GM23338 (cell line): ENCODE measurements around the gene MAPRE2. TPM values are rescaled to one million over a fixed set of nuclear protein-coding genes. Genes with fewer than 3 reads are reported as not detected.

Experiments used
- ATAC-seq: fragments of 200-7000 bp; cut with Tn5 transposase; 3 replicates; pipeline ENCODE4 v1.9.1; 2020
- DNase-seq: peaks from one replicate; pipeline ENCODE4 v3.0.0-alpha.2; 2015; ENCODE audit warnings: low spot score
- H2AFZ ChIP-seq: fragments of 200-600 bp; sonication (generic); 2 replicates; pipeline ENCODE4 v1.8.0; 2016; ENCODE audit warnings: antibody characterized with exemption, mild to moderate bottlenecking, moderate library complexity
- H3F3A ChIP-seq: fragments of 200-600 bp; sonication (generic); replicated peaks from 2 replicates; pipeline ENCODE4 v1.8.0; 2017; ENCODE audit warnings: antibody characterized with exemption, mixed run types, low read depth
- H3K27ac ChIP-seq: fragments of 200-600 bp; sonication (generic); 2 replicates; pipeline ENCODE4 v1.6.1; 2016; ENCODE audit warnings: low read depth
- H3K27me3 ChIP-seq: fragments of 200-600 bp; sonication (generic); 2 replicates; pipeline ENCODE4 v1.8.0; 2016; ENCODE audit warnings: mild to moderate bottlenecking, mixed run types, moderate library complexity; ENCODE audit not compliant: insufficient read depth
- H3K36me3 ChIP-seq: fragments of 200-600 bp; sonication (generic); 2 replicates; pipeline ENCODE4 v1.8.0; 2016; ENCODE audit warnings: mild to moderate bottlenecking; ENCODE audit not compliant: insufficient read depth
- H3K4me1 ChIP-seq: fragments of 200-600 bp; sonication (generic); 2 replicates; pipeline ENCODE4 v1.8.0; 2016; ENCODE audit warnings: mild to moderate bottlenecking, moderate library complexity; ENCODE audit not compliant: insufficient read depth
- H3K4me2 ChIP-seq: fragments of 200-600 bp; sonication (generic); 2 replicates; pipeline ENCODE4 v1.7.1; 2017; ENCODE audit warnings: mixed run types
- H3K4me3 ChIP-seq: fragments of 200-600 bp; sonication (generic); 2 replicates; pipeline ENCODE4 v1.6.1; 2016; ENCODE audit warnings: mixed run types
- H3K79me2 ChIP-seq: fragments of 200-600 bp; sonication (generic); replicated peaks from 2 replicates; pipeline ENCODE4 v1.8.0; 2017; ENCODE audit warnings: mild to moderate bottlenecking; ENCODE audit not compliant: insufficient read depth
- H3K9me2 ChIP-seq: fragments of 200-600 bp; sonication (generic); 2 replicates; pipeline ENCODE4 v1.8.0; 2017; ENCODE audit not compliant: insufficient read depth
- H4K20me1 ChIP-seq: fragments of 200-600 bp; sonication (generic); replicated peaks from 2 replicates; pipeline ENCODE4 v1.8.0; 2017; ENCODE audit warnings: mild to moderate bottlenecking; ENCODE audit not compliant: insufficient read depth
- H3K27ac Mint-ChIP-seq: 2 replicates; pipeline ENCODE4 v1.8.0; 2020; ENCODE audit warnings: inconsistent platforms, mild to moderate bottlenecking, moderate library complexity, mixed read lengths
- H3K27me3 Mint-ChIP-seq: 3 replicates; pipeline ENCODE4 v1.8.0; 2022; ENCODE audit warnings: low read depth, mild to moderate bottlenecking, moderate library complexity, mixed read lengths, inconsistent platforms; ENCODE audit not compliant: insufficient read depth, poor library complexity
- H3K36me3 Mint-ChIP-seq: 3 replicates; pipeline ENCODE4 v1.8.0; 2021; ENCODE audit warnings: low read depth, mild to moderate bottlenecking, inconsistent platforms, moderate library complexity, mixed read lengths
- H3K4me1 Mint-ChIP-seq: 3 replicates; pipeline ENCODE4 v1.8.0; 2020; ENCODE audit warnings: mild to moderate bottlenecking, inconsistent platforms, mixed read lengths
- H3K4me3 Mint-ChIP-seq: 3 replicates; pipeline ENCODE4 v1.8.0; 2021; ENCODE audit warnings: moderate library complexity, mild to moderate bottlenecking, inconsistent platforms, mixed read lengths
- H3K9me3 Mint-ChIP-seq: 3 replicates; pipeline ENCODE4 v1.8.0; 2020; ENCODE audit warnings: moderate library complexity, mild to moderate bottlenecking, inconsistent platforms, mixed read lengths
- CREB1 ChIP-seq: fragments of 250-450 bp; sonication (Bioruptor Pico); IDR thresholded peaks from 2 replicates; pipeline ENCODE4 v1.5.0; 2020; ENCODE audit warnings: low read depth, mild to moderate bottlenecking, moderate library complexity
- ETS1 ChIP-seq: IDR thresholded peaks from 2 replicates; pipeline ENCODE4 v1.6.1; 2016; ENCODE audit warnings: antibody characterized with exemption
- EZH2 ChIP-seq: fragments of 200-600 bp; sonication (generic); IDR thresholded peaks from one replicate; pipeline ENCODE4 v1.8.0; 2017; ENCODE audit warnings: antibody characterized with exemption, mild to moderate bottlenecking, low read depth; ENCODE audit not compliant: unreplicated experiment
- EZH2phosphoT487 ChIP-seq: fragments of 200-600 bp; sonication (generic); IDR thresholded peaks from one replicate; pipeline ENCODE4 v1.8.1; 2018; ENCODE audit warnings: antibody characterized with exemption; ENCODE audit not compliant: unreplicated experiment
- JUNB ChIP-seq: IDR thresholded peaks from one replicate; pipeline ENCODE4 v1.6.1; 2016; ENCODE audit warnings: antibody characterized with exemption; ENCODE audit not compliant: unreplicated experiment
- NANOG ChIP-seq: IDR thresholded peaks from 2 replicates; pipeline ENCODE4 v1.6.1; 2016; ENCODE audit warnings: antibody characterized with exemption, borderline replicate concordance
- POLR2AphosphoS5 ChIP-seq: IDR thresholded peaks from 2 replicates; pipeline ENCODE4 v1.6.1; 2016; ENCODE audit warnings: antibody characterized with exemption, low read depth
- REST ChIP-seq: IDR thresholded peaks from one replicate; pipeline ENCODE4 v1.6.1; 2018; ENCODE audit warnings: antibody characterized with exemption; ENCODE audit not compliant: unreplicated experiment
- STAT1 ChIP-seq: IDR thresholded peaks from one replicate; pipeline ENCODE4 v1.6.1; 2016; ENCODE audit warnings: antibody characterized with exemption; ENCODE audit not compliant: unreplicated experiment
- ZNF114 ChIP-seq: fragments of 250-450 bp; sonication (Bioruptor Pico); IDR thresholded peaks from 2 replicates; pipeline ENCODE4 v1.5.0; 2020; ENCODE audit warnings: mild to moderate bottlenecking, moderate library complexity
- ZNF331 ChIP-seq: fragments of 250-450 bp; sonication (Bioruptor Pico); IDR thresholded peaks from 2 replicates; pipeline ENCODE4 v1.5.0; 2020; ENCODE audit warnings: low read depth, mild to moderate bottlenecking, moderate library complexity
- polyA plus RNA-seq: library from polyadenylated mRNA; unstranded; fragments of >200 nt; fragmentation: Nextera tagmentation; extraction: Ambion mirVana; gene quantifications from 2 replicates; pipeline ENCODE4 v1.2.1, GENCODE V29; 2016
- total RNA-seq: library from RNA; depleted of rRNA; stranded (reverse); fragments of >200 nt; shearing (Covaris generic); gene quantifications from 2 replicates; pipeline ENCODE4 v1.2.3, GENCODE V29; 2014
- TF ChIP-seq, protein P1 (sequence below): fragments of 250-450 bp; sonication (Bioruptor Pico); IDR thresholded peaks from 2 replicates; pipeline ENCODE4 v1.5.0; 2020; ENCODE audit warnings: mild to moderate bottlenecking, moderate library complexity
- TF ChIP-seq, protein P2 (sequence below), 2 experiments: fragments of 200-600 bp in 1 of 2; sonication (generic) in 1 of 2; conservative IDR thresholded peaks; 2 replicates each; pipeline versions ENCODE4 v1.5.1 to v1.6.1; 2016 to 2017; ENCODE audit warnings: antibody characterized with exemption in 2 of 2, low read depth in 2 of 2, mild to moderate bottlenecking in 2 of 2, moderate library complexity in 1 of 2

The MAPRE2 gene
- total and polyA plus RNA-seq, 2 experiments from 2014 or later, result 17.8 to 40.4 TPM

DNA sequence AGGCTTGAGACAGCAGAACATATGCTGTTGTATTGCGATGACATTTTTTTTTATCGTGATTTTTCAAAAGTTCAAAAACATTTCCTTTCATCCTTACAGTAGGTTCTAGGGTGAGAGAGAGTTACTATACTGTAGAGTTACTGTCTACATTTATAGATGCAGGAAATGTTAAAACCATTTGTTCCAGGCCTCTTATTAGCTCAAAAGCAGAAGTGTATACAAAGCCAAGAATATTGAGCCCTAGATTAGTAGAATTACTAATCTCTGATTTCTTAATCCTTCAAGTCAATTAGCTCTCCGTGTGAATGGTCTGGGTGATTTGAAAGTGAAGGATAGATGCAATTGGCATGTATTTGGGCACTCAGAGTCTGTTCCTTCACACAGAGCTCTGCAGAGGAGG lies 73.1 kb downstream of the MAPRE2 start:
- Histone ChIP-seq H3K27ac (no peak overlapping the region), H3K4me2 (no peak overlapping the region), H2AFZ (no peak overlapping the region), H3K27me3 (no peaks in the 10 kb centered on the region), H3K36me3 (no peaks in the 10 kb centered on the region), H3K4me3 (no peak overlapping the region), H3K79me2 (0 out of 2 replicates have a peak, but pooled peaks cover 2% of the 10 kb centered on the region), H3F3A (no peaks in the 10 kb centered on the region), H4K20me1 (0 out of 2 replicates have a peak, but pooled peaks cover 9% of the 10 kb centered on the region), H3K4me1 (no peaks in the 10 kb centered on the region), H3K9me2 (no peaks in the 10 kb centered on the region)
- DNase-seq, result no peak
- Mint-ChIP-seq H3K27ac (no peak overlapping the region), H3K27me3 (peaks cover 6% of the 10 kb centered on the region), H3K4me3 (no peak overlapping the region), H3K4me1 (peaks cover 12% of the 10 kb centered on the region), H3K9me3 (no peaks in the 10 kb centered on the region), H3K36me3 (peaks cover 11% of the 10 kb centered on the region; the same call in 1 of the 3 replicates)
- TF ChIP-seq, protein P1, sequence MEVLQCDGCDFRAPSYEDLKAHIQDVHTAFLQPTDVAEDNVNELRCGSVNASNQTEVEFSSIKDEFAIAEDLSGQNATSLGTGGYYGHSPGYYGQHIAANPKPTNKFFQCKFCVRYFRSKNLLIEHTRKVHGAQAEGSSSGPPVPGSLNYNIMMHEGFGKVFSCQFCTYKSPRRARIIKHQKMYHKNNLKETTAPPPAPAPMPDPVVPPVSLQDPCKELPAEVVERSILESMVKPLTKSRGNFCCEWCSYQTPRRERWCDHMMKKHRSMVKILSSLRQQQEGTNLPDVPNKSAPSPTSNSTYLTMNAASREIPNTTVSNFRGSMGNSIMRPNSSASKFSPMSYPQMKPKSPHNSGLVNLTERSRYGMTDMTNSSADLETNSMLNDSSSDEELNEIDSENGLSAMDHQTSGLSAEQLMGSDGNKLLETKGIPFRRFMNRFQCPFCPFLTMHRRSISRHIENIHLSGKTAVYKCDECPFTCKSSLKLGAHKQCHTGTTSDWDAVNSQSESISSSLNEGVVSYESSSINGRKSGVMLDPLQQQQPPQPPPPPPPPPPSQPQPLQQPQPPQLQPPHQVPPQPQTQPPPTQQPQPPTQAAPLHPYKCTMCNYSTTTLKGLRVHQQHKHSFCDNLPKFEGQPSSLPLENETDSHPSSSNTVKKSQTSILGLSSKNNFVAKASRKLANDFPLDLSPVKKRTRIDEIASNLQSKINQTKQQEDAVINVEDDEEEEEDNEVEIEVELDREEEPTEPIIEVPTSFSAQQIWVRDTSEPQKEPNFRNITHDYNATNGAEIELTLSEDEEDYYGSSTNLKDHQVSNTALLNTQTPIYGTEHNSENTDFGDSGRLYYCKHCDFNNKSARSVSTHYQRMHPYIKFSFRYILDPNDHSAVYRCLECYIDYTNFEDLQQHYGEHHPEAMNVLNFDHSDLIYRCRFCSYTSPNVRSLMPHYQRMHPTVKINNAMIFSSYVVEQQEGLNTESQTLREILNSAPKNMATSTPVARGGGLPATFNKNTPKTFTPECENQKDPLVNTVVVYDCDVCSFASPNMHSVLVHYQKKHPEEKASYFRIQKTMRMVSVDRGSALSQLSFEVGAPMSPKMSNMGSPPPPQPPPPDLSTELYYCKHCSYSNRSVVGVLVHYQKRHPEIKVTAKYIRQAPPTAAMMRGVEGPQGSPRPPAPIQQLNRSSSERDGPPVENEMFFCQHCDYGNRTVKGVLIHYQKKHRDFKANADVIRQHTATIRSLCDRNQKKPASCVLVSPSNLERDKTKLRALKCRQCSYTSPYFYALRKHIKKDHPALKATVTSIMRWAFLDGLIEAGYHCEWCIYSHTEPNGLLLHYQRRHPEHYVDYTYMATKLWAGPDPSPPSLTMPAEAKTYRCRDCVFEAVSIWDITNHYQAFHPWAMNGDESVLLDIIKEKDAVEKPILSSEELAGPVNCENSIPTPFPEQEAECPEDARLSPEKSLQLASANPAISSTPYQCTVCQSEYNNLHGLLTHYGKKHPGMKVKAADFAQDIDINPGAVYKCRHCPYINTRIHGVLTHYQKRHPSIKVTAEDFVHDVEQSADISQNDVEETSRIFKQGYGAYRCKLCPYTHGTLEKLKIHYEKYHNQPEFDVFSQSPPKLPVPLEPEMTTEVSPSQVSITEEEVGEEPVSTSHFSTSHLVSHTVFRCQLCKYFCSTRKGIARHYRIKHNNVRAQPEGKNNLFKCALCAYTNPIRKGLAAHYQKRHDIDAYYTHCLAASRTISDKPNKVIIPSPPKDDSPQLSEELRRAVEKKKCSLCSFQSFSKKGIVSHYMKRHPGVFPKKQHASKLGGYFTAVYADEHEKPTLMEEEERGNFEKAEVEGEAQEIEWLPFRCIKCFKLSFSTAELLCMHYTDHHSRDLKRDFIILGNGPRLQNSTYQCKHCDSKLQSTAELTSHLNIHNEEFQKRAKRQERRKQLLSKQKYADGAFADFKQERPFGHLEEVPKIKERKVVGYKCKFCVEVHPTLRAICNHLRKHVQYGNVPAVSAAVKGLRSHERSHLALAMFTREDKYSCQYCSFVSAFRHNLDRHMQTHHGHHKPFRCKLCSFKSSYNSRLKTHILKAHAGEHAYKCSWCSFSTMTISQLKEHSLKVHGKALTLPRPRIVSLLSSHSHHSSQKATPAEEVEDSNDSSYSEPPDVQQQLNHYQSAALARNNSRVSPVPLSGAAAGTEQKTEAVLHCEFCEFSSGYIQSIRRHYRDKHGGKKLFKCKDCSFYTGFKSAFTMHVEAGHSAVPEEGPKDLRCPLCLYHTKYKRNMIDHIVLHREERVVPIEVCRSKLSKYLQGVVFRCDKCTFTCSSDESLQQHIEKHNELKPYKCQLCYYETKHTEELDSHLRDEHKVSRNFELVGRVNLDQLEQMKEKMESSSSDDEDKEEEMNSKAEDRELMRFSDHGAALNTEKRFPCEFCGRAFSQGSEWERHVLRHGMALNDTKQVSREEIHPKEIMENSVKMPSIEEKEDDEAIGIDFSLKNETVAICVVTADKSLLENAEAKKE (CRISPR knock-in tag), result no peak
- no peak for TF ChIP-seq REST
- TF ChIP-seq POLR2AphosphoS5, result no peak
- TF ChIP-seq ZNF114 (CRISPR knock-in tag), result no peak
- no peak for TF ChIP-seq ZNF331 (CRISPR knock-in tag)
- TF ChIP-seq STAT1, result no peak
- TF ChIP-seq EZH2phosphoT487, result no peak
- TF ChIP-seq ETS1, result no peak
- TF ChIP-seq CREB1 (CRISPR knock-in tag), result no peak
- TF ChIP-seq JUNB, result no peak
- TF ChIP-seq NANOG, result no peak
- TF ChIP-seq, protein P2, sequence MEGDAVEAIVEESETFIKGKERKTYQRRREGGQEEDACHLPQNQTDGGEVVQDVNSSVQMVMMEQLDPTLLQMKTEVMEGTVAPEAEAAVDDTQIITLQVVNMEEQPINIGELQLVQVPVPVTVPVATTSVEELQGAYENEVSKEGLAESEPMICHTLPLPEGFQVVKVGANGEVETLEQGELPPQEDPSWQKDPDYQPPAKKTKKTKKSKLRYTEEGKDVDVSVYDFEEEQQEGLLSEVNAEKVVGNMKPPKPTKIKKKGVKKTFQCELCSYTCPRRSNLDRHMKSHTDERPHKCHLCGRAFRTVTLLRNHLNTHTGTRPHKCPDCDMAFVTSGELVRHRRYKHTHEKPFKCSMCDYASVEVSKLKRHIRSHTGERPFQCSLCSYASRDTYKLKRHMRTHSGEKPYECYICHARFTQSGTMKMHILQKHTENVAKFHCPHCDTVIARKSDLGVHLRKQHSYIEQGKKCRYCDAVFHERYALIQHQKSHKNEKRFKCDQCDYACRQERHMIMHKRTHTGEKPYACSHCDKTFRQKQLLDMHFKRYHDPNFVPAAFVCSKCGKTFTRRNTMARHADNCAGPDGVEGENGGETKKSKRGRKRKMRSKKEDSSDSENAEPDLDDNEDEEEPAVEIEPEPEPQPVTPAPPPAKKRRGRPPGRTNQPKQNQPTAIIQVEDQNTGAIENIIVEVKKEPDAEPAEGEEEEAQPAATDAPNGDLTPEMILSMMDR (conservative IDR thresholded peaks at IDR 0.05; ENCODE audit: low read depth in 2 of 2), result no peak
- no peak for TF ChIP-seq EZH2
- no peak for ATAC-seq
